Hematopoietic multipotent progenitor cell treated with erythropoietin and hydrocortisone succinate and interleukin-3 and kit ligand, for 8 days (in vitro differentiated cells): Measurements from ENCODE around the gene PTRH1.
A peak's percentile ranks its signal among the peaks of the same experiment; 100 is the strongest.

ENCODE experiments used
- DNase-seq: peaks from one replicate; pipeline ENCODE4 v3.0.0-alpha.2; 2015

PTRH1 gene

GRCh38 chr9:127739614-127740330, 24.3 kb upstream of the PTRH1 start:
- no peak for DNase-seq

DNA sequence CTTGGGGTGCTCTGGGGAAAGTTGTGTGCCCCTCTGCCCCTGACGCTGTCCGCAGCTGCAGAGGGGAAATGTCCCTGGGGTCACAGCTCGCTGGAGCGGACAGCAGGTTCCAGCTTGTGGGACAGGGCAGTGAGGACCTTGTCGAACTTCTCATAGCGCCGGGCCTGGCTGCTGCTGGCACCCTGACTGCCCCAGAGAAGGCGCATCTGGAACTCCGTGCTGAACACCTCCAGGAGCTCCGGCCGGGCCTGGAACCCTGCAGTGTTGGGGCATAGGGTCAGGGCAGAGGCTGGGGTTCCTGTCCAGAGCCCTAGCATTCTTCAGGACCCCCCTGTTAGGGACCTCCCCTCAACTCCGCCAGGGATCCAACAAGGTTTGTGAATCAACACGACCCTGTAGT, 23.2 kb upstream of the PTRH1 start:
- no peak for DNase-seq

GRCh38 chr9:127735530-127736185, 20.2 kb upstream of the PTRH1 start:
- DNase-seq = no peak

- peak; percentile 96 for DNase-seq
Measured at GRCh38 chr9:127734747-127735529, 19.5 kb upstream of the PTRH1 start, which contains the start of gene TOR2A. Gene TOR2A, minus strand, starts transcription at chr9:127735294. Its CDS starts 24 bp downstream, at chr9:127735270.

GRCh38 chr9:127734247-127734746, 18.8 kb upstream of the PTRH1 start:
- no peak for DNase-seq

DNA sequence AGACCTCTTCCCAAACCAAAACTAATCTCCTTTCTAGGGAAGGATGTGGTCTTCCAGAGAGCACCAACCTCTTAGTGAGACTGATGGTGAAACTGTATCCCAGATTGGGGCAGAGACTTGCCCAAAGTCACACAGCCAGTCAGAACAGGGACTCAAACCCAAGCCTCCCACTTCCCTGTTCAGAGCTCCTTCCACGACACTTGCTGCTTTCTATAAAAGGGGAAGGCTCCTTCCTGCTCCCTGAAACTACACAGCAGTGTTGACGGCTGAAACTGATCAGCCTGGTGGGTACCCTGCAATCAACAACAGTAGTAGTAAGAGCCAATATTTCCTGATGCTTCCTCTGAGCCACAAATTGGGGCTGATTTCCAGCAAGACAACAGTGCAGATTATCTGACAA, 18.2 kb upstream of the PTRH1 start:
- no peak for DNase-seq

DNA sequence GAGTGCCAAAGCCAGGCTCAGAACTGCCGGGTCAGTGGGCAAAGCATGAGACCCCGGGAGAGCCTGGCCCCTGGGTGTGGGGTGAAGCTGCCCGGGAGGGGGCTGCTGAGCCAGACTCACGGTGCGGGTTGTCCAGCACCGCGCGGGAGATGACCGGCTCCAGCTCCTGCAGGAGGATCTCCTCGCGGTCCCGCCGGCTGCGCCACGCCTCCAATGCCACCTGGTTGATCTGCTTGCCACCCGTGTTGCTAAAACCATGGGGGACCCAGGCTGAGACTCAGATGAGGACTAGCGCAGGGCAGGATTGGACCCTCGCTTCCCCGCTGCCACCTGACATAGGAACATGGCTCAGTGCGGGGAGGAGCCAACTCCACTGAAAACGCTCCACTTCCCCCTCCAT, 17.0 kb upstream of the PTRH1 start:
- DNase-seq = no peak

- DNase-seq = no peak
Measured at GRCh38 chr9:127731938-127732337, 16.5 kb upstream of the PTRH1 start.

- no peak for DNase-seq
Measured at GRCh38 chr9:127730799-127731410, 15.4 kb upstream of the PTRH1 start.

DNA sequence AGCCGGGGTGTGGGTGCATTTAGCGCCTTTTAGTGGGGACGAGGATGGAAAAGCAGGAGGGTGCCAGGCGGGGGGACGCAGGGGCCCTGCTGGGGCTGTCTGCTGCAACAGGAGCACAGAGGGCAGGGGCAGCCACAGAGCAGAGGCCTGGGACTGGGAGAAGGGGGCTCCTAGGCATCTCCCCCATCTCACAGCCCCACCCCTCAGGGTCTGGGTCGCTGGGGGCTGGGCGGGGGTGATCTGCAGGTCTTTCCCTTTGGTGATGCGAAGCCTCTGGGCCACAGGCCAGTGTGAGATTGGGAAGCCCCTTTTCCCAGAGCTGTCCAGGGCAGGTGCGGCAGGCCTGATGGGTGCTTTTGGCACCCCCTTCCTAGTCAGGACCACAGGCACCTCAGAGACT, 14.8 kb upstream of the PTRH1 start:
- DNase-seq = no peak

GRCh38 chr9:127729522-127730256, 14.2 kb upstream of the PTRH1 start:
- DNase-seq = no peak

DNA sequence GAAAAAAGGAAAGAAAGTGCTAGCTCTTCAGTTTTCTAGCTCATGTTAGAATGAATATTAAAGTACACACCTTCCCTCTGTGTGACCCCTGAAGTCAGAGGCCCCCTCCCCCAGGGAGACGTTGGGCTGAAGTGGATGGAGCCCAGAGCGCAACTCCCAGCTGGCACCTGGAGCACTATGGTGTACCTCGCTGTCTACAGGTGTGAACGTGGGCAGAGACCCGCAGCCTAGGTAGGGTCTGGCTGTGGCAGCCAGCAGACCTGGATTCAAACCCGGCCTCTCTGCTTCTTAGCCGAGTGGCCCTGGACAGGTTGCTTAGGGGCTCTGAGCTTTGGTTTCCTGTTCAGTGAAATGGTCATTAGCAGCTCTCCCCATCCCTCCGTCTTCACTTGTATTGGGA, 13.3 kb upstream of the PTRH1 start:
- DNase-seq = no peak

DNA sequence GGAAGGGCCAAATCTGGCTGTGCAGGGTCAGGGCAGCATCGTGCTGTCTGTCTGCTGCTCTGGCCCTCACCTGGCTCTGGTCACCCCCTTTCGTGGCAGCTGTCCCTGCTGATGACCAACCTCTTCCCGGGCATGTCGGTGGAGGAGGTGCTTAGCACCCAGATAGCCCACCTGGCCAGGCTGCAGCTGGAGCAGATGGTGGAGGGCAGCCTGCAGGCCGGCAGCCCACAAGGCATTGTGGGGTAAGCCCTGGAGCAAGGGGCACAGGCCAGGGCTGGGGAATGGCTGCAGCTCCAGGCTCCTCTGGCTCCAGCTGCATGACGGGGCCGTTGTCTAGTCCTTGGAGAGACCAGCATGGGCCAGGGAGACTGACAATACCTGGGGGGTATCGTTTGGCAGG, 11.4 kb upstream of the PTRH1 start:
- DNase-seq = no peak

DNA sequence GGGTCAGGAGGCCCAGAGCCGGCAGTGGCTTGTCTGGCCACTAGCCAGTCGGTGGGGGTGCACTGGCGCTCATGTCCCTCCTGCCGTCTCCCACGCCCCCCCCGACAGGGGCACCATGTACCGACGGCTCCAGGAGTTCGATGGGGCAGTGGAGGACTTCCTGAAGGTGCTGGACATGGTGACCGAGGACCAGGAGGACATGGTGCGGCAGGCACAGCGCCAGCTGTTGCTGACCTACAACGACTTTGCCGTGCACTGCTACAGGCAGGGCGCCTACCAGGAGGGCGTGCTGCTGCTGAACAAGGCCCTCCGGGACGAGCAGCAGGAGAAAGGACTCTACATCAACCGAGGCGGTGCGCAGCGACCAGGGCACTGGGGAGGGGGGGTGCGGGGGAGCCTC, 8.5 kb upstream of the PTRH1 start:
- DNase-seq = no peak

DNA sequence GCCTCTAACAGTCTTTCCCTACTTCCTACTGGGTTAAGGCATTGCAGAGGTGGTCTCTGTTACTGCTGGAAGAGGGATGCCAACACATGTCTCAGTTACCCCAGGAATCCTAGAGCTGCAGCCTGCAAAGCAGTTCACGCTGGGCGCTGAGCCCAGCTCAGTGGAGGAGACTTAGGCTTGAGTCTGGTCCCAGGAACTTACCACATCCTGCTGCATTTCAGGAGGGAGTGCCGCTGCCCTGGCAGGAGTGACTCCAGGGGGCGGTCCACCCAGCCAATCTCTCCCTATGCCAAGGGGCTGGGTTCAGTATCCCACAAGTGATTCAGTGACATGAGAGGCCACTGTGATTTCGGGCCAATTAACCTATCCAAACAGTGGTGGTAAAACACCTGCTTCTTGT, 8.0 kb upstream of the PTRH1 start:
- no peak for DNase-seq

GRCh38 chr9:127723013-127723412, 7.5 kb upstream of the PTRH1 start:
- no peak for DNase-seq

DNA sequence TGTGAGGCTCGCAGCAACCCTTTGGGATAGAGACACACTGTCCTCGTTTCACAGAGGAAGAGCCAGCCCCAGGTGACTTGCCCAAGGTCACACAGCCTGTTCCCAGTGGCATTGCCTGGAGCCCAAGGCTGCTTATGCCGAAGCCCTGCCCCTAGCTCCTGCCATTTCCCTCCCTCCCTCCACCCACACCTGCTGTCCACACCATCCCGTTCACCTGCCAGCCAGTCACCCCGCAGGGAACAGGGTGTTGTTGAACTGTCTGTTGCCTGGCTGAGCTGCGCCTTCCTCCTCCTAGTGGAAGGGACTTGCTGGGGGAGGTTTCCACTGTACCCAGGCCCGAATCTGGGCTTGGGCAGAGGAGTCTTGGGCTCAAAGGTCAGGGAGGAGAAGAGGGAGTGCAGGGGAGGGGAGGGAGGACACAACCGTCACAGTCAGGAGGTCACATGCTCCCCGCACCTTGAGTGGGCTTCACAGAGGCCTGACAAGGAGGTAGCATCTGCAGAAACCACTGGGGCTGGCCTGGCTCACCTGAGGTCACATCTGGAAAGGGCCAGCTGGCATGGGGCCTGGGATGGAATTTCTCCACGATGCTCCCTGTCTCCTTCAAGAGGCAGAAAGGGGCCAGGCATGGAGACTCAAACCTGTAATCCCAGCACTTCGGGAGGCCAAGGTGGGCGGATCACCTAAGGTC, 6.7 kb upstream of the PTRH1 start:
- DNase-seq = no peak

- no peak for DNase-seq
Measured at GRCh38 chr9:127721391-127721821, 5.9 kb upstream of the PTRH1 start.

DNA sequence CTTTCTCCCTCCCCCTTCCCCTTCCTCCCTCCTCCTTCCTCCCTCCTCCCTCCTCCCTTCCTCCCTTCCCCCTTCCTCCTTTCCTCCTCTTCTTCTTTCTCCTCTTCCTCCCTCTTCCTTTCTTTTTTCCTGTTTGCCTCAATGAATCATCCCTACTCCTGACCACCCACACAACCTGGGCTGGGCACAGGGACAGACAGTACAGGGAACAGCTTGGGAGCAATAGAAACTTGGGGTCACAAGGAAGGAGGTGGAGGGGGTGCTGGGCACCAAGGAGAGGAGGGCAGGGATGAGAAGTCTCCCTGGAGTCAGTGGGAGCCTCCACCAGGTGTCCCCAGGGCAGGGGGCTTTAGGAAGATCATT, 5.4 kb upstream of the PTRH1 start:
- no peak for DNase-seq

- no peak for DNase-seq
Measured at GRCh38 chr9:127720031-127720864, 4.8 kb upstream of the PTRH1 start.

- no peak for DNase-seq
Measured at GRCh38 chr9:127717766-127718165, 2.3 kb upstream of the PTRH1 start.
